SU-DHL-6 (cell line): Measurements from ENCODE around the gene GABBR1.
A peak's percentile ranks its signal among the peaks of the same experiment; 100 is the strongest.

Experiments
- H2AFZ ChIP-seq: fragments of 200-600 bp; sonication (generic); 2 replicates; pipeline ENCODE4 v1.6.1; 2014; ENCODE audit warnings: low read depth, mild to moderate bottlenecking, moderate library complexity, mixed read lengths, antibody characterized with exemption, low read length; ENCODE audit not compliant: severe bottlenecking
- H3F3A ChIP-seq: fragments of 200-600 bp; shearing (Covaris generic); 2 replicates; pipeline ENCODE4 v1.6.0; 2016; ENCODE audit warnings: antibody characterized with exemption, mild to moderate bottlenecking; ENCODE audit not compliant: insufficient read depth
- H3K27ac ChIP-seq: fragments of 200-600 bp; sonication (generic); 2 replicates; pipeline ENCODE4 v1.5.1; 2016; ENCODE audit warnings: low read depth, mild to moderate bottlenecking, low read length, moderate library complexity, mixed read lengths
- H3K27me3 ChIP-seq: fragments of 200-600 bp; sonication (generic), shearing (Covaris generic); 2 replicates; pipeline ENCODE4 v1.6.0; 2014; ENCODE audit warnings: mild to moderate bottlenecking, low read length
- H3K36me3 ChIP-seq: fragments of 200-600 bp; sonication (generic); 2 replicates; pipeline ENCODE4 v1.6.1; 2014; ENCODE audit warnings: mild to moderate bottlenecking, low read length, mixed read lengths
- H3K4me2 ChIP-seq: fragments of 300-600, 200-600 bp; shearing (Covaris generic), sonication (generic); 2 replicates; pipeline ENCODE4 v1.6.0; 2014; ENCODE audit warnings: low read length, low read depth, mild to moderate bottlenecking; ENCODE audit not compliant: poor library complexity, severe bottlenecking
- H3K4me3 ChIP-seq: fragments of 200-600 bp; sonication (generic); 2 replicates; pipeline ENCODE4 v1.5.1; 2014; ENCODE audit warnings: antibody characterized with exemption, low read length, mild to moderate bottlenecking, mixed read lengths; ENCODE audit not compliant: insufficient read depth, poor library complexity, severe bottlenecking
- H3K79me2 ChIP-seq: fragments of 200-600 bp; sonication (generic); 2 replicates; pipeline ENCODE4 v1.6.1; 2014; ENCODE audit warnings: mild to moderate bottlenecking, low read length, moderate library complexity; ENCODE audit not compliant: insufficient read depth
- H3K9ac ChIP-seq: fragments of 200-600 bp; sonication (generic); 2 replicates; pipeline ENCODE4 v1.7.0; 2014; ENCODE audit warnings: mild to moderate bottlenecking, low read length
- H3K9me2 ChIP-seq: fragments of 200-600 bp; sonication (generic); replicated peaks from 2 replicates; pipeline ENCODE4 v1.6.1; 2014; ENCODE audit warnings: low read length; ENCODE audit not compliant: insufficient read depth
- H3K9me3 ChIP-seq: fragments of 200-600 bp; sonication (generic); 2 replicates; pipeline ENCODE4 v1.6.1; 2014; ENCODE audit warnings: low read length, mixed read lengths; ENCODE audit not compliant: insufficient read depth
- H4K20me1 ChIP-seq: fragments of 200-600 bp; sonication (generic); 2 replicates; pipeline ENCODE4 v1.6.1; 2014; ENCODE audit warnings: low read depth, mild to moderate bottlenecking, antibody characterized with exemption, low read length, moderate library complexity, mixed read lengths
- EZH2phosphoT487 ChIP-seq: fragments of 200-600 bp; sonication (generic), shearing (Covaris generic); conservative IDR thresholded peaks from 2 replicates; pipeline ENCODE4 v1.6.1; 2018; ENCODE audit warnings: mild to moderate bottlenecking, antibody characterized with exemption, low read length, moderate library complexity, mixed read lengths
- TF ChIP-seq, protein P1 (sequence below): fragments of 200-600 bp; sonication (generic); IDR thresholded peaks from one replicate; pipeline ENCODE4 v1.5.1; 2017; ENCODE audit warnings: antibody characterized with exemption, mild to moderate bottlenecking, low read length, moderate library complexity; ENCODE audit not compliant: insufficient read depth, poor library complexity, severe bottlenecking

GABBR1 gene

DNA sequence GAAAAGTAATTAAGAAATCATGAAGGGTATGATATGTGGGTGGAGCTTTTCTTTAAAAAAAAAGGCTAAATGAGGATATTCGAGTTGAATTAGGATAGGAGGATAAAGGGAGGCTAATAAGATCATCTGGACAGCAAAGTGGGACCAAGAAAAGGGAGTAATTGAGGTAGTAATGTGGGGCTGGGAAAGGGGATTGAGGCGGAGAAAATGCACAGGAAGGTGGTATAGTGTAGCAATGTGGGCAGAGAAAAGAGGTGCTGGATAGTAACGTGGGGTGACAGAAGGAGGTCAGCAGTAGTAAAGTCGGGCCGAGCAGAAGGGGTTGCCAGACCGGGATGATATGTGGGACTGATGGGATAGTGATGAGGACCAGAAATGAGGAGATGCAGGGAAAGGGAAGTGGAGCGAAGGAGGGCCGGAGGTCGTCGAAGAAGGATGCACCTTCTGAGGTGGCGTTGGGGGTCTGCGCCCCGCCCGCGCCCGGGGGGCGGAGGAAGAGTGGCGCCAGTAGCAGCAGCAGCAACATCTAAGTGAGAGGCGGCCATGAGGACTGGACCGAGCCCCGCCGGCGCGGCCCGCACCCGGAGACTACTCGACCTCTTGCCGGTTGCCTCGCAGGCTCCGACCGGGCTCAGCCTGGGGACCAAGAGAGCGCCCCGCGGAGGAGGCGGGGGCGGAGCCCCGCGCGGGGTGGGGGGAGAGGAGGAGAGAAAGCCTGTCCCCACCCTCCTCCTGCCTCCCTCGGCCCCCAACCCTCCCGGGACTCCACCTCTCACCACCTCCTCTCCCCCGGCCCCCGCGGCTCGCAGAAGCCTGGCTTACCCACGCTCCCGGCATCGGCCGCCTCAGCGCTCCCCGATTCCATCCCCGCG, 887 bp downstream of the GABBR1 start:
- Histone ChIP-seq H3K4me3 (peak overlapping the region; percentile 66), H3K4me2 (peak overlapping the region; percentile 78), H3F3A (peaks cover 14% of the 10 kb centered on the region), H3K27ac (no peak overlapping the region), H3K9me2 (no peaks in the 10 kb centered on the region), H3K9me3 (no peaks in the 10 kb centered on the region), H3K27me3 (no peaks in the 10 kb centered on the region), H4K20me1 (no peaks in the 10 kb centered on the region), H3K36me3 (no peaks in the 10 kb centered on the region), H2AFZ (peak overlapping the region; percentile 95), H3K79me2 (no peaks in the 10 kb centered on the region), H3K9ac (peak overlapping the region; percentile 54)
- TF ChIP-seq, protein P1, sequence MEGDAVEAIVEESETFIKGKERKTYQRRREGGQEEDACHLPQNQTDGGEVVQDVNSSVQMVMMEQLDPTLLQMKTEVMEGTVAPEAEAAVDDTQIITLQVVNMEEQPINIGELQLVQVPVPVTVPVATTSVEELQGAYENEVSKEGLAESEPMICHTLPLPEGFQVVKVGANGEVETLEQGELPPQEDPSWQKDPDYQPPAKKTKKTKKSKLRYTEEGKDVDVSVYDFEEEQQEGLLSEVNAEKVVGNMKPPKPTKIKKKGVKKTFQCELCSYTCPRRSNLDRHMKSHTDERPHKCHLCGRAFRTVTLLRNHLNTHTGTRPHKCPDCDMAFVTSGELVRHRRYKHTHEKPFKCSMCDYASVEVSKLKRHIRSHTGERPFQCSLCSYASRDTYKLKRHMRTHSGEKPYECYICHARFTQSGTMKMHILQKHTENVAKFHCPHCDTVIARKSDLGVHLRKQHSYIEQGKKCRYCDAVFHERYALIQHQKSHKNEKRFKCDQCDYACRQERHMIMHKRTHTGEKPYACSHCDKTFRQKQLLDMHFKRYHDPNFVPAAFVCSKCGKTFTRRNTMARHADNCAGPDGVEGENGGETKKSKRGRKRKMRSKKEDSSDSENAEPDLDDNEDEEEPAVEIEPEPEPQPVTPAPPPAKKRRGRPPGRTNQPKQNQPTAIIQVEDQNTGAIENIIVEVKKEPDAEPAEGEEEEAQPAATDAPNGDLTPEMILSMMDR = no peak
- no peak for TF ChIP-seq EZH2phosphoT487

DNA sequence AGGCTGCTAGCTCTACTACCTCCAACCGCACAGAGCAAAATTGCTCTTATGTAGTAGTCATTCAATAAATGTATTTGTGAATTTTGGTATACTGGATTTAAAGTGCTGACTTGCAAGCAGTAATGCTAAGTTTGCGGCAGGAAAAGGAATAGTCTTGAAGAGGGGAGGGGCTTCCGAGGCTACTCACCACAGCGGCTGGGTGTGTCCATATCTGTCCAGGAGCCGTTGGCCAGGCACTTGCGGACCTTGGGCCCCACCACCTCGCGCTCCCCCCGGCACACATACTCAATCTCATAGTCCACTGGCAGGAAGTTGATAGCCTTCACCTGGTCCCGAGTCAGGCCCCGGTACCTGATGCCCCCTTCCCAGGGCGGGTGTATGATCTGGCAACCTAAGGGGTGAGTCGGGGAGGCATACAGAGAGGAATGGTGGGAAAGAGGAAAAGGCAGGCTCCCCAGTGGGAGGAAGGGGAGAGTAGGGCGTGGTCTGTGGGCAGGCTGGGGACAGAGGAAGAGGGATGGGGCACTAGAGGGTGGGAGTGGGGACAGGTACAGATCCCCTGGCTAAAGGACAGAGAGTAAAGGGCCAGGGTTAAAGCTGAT, 1.7 kb downstream of the GABBR1 start:
- Histone ChIP-seq H3K27ac (no peak overlapping the region), H3K27me3 (no peaks in the 10 kb centered on the region), H3K79me2 (no peaks in the 10 kb centered on the region), H2AFZ (no peak overlapping the region), H3K9me2 (no peaks in the 10 kb centered on the region), H3K9me3 (no peaks in the 10 kb centered on the region), H3K36me3 (no peaks in the 10 kb centered on the region), H3K9ac (no peak overlapping the region), H3K4me3 (no peak overlapping the region), H3K4me2 (peak overlapping the region; percentile 78), H3F3A (peaks cover 14% of the 10 kb centered on the region), H4K20me1 (no peaks in the 10 kb centered on the region)
- TF ChIP-seq, protein P1 = no peak
- TF ChIP-seq EZH2phosphoT487 = no peak

DNA sequence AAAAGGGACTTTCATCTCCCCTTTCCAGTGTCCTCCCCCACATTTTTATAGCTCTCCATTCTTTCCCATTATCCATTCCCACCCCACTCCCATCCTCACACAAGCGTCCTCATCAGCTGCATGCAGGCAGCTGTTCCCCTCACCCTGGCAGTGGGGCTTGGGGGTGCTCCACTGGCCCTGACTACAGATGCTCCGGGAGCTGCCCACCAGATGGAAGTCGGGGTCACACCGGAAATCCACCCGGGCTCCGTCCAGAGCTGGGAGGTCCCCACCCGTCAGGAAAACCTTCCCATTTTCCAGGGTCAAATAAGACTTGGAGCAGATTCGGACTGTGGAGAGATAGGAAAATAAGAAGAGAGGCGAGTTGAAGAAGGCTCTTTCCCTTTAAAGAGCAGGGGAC, 2.7 kb downstream of the GABBR1 start:
- no peaks in the 10 kb centered on the region for H4K20me1 ChIP-seq
- no peaks in the 10 kb centered on the region for H3K79me2 ChIP-seq
- H3K4me2 ChIP-seq = no peak overlapping the region
- H3F3A ChIP-seq = peaks cover 14% of the 10 kb centered on the region
- no peaks in the 10 kb centered on the region for H3K36me3 ChIP-seq
- no peak overlapping the region for H3K4me3 ChIP-seq
- TF ChIP-seq, protein P1 = no peak
- TF ChIP-seq EZH2phosphoT487 = no peak
- no peak overlapping the region for H2AFZ ChIP-seq
- H3K9me3 ChIP-seq = no peaks in the 10 kb centered on the region
- H3K9ac ChIP-seq = no peak overlapping the region
- no peaks in the 10 kb centered on the region for H3K9me2 ChIP-seq
- H3K27me3 ChIP-seq = no peaks in the 10 kb centered on the region
- no peak overlapping the region for H3K27ac ChIP-seq
